ENCODE data around the gene DSCAML1.

DNA sequence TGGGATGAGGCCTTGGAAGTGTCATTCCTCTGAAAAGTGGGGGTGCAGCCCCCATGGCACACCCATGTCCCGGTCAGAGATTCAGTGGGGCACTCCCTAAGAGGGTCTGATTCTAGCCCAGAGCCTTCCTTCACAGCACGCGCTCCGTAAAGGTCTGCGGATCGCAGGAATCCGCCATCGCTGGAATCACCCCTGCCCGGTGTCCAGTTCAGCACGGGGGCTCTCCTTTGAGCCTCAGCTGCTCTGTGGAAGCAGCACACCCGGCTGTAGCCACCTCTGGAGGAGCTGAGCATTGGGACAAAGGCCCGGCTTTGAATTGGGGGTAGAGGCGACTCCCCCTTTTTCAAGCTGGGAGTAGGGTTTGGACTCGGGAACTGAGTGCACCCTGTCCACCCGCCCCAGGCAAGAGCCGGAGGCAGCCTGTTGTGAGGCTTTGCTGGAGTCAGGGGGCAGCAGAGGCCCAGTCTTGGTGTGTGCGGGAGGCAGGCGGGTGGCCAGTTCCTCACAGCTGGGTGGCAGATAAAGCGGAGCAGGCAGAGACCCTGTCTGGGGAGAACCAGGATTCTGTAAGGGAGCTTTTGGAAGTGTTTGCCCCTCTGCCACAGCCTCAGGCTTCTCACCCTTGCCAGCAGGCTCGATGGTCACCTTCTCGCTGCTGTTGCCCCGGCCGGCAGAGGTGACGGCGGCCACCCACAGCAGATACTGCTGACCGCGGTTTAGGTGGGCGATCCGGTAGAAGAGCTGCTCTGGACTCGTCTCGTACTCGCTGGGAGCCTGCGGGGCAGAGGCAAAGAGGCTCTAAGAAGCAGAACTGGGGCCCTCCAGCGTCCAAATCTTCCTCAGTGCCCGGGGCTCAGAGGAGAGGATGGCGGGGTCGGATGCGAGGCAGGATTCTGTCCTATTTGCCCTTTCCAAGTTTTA is 353.5 kb downstream of the DSCAML1 start:
- TF ChIP-seq EGR1 (IDR thresholded peaks at IDR 0.05; ENCODE audit: low read depth) (no peak), POLR2AphosphoS5 (IDR thresholded peaks at IDR 0.05; ENCODE audit: low read depth, low read length) (no peak), ZNF274 (IDR thresholded peaks at IDR 0.05; ENCODE audit: low read depth, low read length) (no peak), RAD21 (IDR thresholded peaks at IDR 0.05; ENCODE audit: low read depth) (peak; percentile 73), TCF7L2 (IDR thresholded peaks at IDR 0.05; ENCODE audit: borderline replicate concordance, extremely low read depth, insufficient read depth, insufficient read length) (no peak), EZH2phosphoT487 (IDR thresholded peaks at IDR 0.05; ENCODE audit: borderline replicate concordance) (no peak)
- TF ChIP-seq, protein P1, sequence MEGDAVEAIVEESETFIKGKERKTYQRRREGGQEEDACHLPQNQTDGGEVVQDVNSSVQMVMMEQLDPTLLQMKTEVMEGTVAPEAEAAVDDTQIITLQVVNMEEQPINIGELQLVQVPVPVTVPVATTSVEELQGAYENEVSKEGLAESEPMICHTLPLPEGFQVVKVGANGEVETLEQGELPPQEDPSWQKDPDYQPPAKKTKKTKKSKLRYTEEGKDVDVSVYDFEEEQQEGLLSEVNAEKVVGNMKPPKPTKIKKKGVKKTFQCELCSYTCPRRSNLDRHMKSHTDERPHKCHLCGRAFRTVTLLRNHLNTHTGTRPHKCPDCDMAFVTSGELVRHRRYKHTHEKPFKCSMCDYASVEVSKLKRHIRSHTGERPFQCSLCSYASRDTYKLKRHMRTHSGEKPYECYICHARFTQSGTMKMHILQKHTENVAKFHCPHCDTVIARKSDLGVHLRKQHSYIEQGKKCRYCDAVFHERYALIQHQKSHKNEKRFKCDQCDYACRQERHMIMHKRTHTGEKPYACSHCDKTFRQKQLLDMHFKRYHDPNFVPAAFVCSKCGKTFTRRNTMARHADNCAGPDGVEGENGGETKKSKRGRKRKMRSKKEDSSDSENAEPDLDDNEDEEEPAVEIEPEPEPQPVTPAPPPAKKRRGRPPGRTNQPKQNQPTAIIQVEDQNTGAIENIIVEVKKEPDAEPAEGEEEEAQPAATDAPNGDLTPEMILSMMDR (IDR thresholded peaks at IDR 0.05 in 2 of 3, conservative IDR thresholded peaks at IDR 0.05 in 1 of 3; ENCODE audit: borderline replicate concordance in 1 of 3, insufficient read depth in 1 of 3, low read depth in 2 of 3, low read length in 2 of 3): peak; percentile 39 to 54 (median 45); a peak in 5 of 6 replicates
- TF ChIP-seq, protein P2, sequence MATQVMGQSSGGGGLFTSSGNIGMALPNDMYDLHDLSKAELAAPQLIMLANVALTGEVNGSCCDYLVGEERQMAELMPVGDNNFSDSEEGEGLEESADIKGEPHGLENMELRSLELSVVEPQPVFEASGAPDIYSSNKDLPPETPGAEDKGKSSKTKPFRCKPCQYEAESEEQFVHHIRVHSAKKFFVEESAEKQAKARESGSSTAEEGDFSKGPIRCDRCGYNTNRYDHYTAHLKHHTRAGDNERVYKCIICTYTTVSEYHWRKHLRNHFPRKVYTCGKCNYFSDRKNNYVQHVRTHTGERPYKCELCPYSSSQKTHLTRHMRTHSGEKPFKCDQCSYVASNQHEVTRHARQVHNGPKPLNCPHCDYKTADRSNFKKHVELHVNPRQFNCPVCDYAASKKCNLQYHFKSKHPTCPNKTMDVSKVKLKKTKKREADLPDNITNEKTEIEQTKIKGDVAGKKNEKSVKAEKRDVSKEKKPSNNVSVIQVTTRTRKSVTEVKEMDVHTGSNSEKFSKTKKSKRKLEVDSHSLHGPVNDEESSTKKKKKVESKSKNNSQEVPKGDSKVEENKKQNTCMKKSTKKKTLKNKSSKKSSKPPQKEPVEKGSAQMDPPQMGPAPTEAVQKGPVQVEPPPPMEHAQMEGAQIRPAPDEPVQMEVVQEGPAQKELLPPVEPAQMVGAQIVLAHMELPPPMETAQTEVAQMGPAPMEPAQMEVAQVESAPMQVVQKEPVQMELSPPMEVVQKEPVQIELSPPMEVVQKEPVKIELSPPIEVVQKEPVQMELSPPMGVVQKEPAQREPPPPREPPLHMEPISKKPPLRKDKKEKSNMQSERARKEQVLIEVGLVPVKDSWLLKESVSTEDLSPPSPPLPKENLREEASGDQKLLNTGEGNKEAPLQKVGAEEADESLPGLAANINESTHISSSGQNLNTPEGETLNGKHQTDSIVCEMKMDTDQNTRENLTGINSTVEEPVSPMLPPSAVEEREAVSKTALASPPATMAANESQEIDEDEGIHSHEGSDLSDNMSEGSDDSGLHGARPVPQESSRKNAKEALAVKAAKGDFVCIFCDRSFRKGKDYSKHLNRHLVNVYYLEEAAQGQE (IDR thresholded peaks at IDR 0.05; ENCODE audit: low read depth): no peak
- TF ChIP-seq, protein P3, sequence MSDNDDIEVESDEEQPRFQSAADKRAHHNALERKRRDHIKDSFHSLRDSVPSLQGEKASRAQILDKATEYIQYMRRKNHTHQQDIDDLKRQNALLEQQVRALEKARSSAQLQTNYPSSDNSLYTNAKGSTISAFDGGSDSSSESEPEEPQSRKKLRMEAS (IDR thresholded peaks at IDR 0.05): no peak
- TF ChIP-seq, protein P4, sequence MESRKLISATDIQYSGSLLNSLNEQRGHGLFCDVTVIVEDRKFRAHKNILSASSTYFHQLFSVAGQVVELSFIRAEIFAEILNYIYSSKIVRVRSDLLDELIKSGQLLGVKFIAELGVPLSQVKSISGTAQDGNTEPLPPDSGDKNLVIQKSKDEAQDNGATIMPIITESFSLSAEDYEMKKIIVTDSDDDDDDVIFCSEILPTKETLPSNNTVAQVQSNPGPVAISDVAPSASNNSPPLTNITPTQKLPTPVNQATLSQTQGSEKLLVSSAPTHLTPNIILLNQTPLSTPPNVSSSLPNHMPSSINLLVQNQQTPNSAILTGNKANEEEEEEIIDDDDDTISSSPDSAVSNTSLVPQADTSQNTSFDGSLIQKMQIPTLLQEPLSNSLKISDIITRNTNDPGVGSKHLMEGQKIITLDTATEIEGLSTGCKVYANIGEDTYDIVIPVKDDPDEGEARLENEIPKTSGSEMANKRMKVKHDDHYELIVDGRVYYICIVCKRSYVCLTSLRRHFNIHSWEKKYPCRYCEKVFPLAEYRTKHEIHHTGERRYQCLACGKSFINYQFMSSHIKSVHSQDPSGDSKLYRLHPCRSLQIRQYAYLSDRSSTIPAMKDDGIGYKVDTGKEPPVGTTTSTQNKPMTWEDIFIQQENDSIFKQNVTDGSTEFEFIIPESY (IDR thresholded peaks at IDR 0.05; ENCODE audit: extremely low read depth, insufficient replicate concordance, low read length): no peak

Data from HCT116 (cell line).